ENCODE measurements around the gene SFXN2. TPM values are rescaled to one million over a fixed set of nuclear protein-coding genes. Genes with fewer than 3 reads are reported as not detected.
"Not testable (repeated sequence)": the region's sequence is repeated elsewhere in the genome, so short reads cannot be mapped to it uniquely, and the experiment has no call there.

SFXN2 gene
- total and polyA plus RNA-seq, 7 experiments from 2014 or later: 11.4 to 32.1 (median 17.5) TPM

- no peaks in the 10 kb centered on the region for H3K27me3 ChIP-seq (ENCODE audit: control insufficient read depth in 2 of 2, insufficient read depth in 2 of 2, low read length in 2 of 2)
- peak overlapping the region; percentile 86 to 98 (median 94) for H3K4me3 Mint-ChIP-seq
- H3K36me3 ChIP-seq (ENCODE audit: control insufficient read depth in 2 of 3, insufficient read depth in 3 of 3, low read length in 3 of 3): peaks cover 0 to 5% (median 0%) of the 10 kb centered on the region in 3 experiments
- peaks cover 4 to 18% of the 10 kb centered on the region in 2 donors for H3K4me1 ChIP-seq (ENCODE audit: control insufficient read depth in 2 of 2, insufficient read depth in 2 of 2, low read length in 2 of 2)
- CTCF ChIA-PET: interaction anchor here (0.7 to 2.7 kb wide), 6 partner anchors 38 to 71 kb away, joined by 3 to 16 read pairs (median 4); partner anchors contain the start of gene TRIM8
- peak overlapping the region; percentile 98 for H3K4me3 ChIP-seq (ENCODE audit: low read length)
- no peaks in the 10 kb centered on the region for H3K9me3 Mint-ChIP-seq
- POLR2A ChIA-PET: interaction anchor here (0.6 to 5.8 kb wide), 17 partner anchors 14 to 1224 kb away, joined by 3 to 83 read pairs (median 4); partner anchors contain the start of genes CNNM2, TRIM8 and WBP1L
- H3K27me3 Mint-ChIP-seq: no peaks in the 10 kb centered on the region
- H3K9me3 ChIP-seq (ENCODE audit: control insufficient read depth in 2 of 3, low read length in 3 of 3): no peaks in the 10 kb centered on the region
- peak overlapping the region; percentile 66 to 94 (median 88) for H3K27ac Mint-ChIP-seq
- DNase-seq (peak in 3 of 9 donors; percentile 1 to 58 (median 48)), ATAC-seq (peak; percentile 68)
- peak overlapping the region; percentile 92 for H3K27ac ChIP-seq (ENCODE audit: low read depth, low read length)
- H3K4me1 Mint-ChIP-seq: peaks cover 26 to 50% (median 43%) of the 10 kb centered on the region in 7 donors
- peaks cover 0 to 6% (median 2%) of the 10 kb centered on the region in 5 donors for H3K36me3 Mint-ChIP-seq
- intact Hi-C loops (cut with micrococcal nuclease): loop anchor here (1.0 to 10.0 kb wide), 9 partner anchors 39 to 649 kb away; partner anchors contain the start of genes CNNM2 (in 1 of the 2), HPS6 (in 1 of the 2), NFKB2 (in 1 of the 2) and NOLC1 (in 1 of the 2)
These were observed 960 bp upstream of the SFXN2 start for GRCh38 chr10:102713539-102713813.

- peak within 1 kb of the TSS; percentile 86 to 98 (median 94) for H3K4me3 Mint-ChIP-seq
- Histone ChIP-seq H3K36me3 (ENCODE audit: control insufficient read depth in 2 of 3, insufficient read depth in 3 of 3, low read length in 3 of 3) (peaks cover 0 to 5% (median 0%) of the 10 kb centered on the region in 3 experiments), H3K4me1 (ENCODE audit: control insufficient read depth in 2 of 2, insufficient read depth in 2 of 2, low read length in 2 of 2) (peaks cover 4 to 18% of the 10 kb centered on the region in 2 donors), H3K27ac (ENCODE audit: low read depth, low read length) (peak within 1 kb of the TSS; percentile 92), H3K4me3 (ENCODE audit: low read length) (peak within 1 kb of the TSS; percentile 98), H3K27me3 (ENCODE audit: control insufficient read depth in 2 of 2, insufficient read depth in 2 of 2, low read length in 2 of 2) (no peaks in the 10 kb centered on the region), H3K9me3 (ENCODE audit: control insufficient read depth in 2 of 3, low read length in 3 of 3) (no peaks in the 10 kb centered on the region)
- ChIA-PET CTCF (interaction anchor here (1.0 to 2.7 kb wide), 7 partner anchors 29 to 227 kb away, joined by 3 to 16 read pairs (median 3); partner anchors contain the start of gene TRIM8), POLR2A (interaction anchor here (0.7 to 5.8 kb wide), 17 partner anchors 12 to 204 kb away, joined by 3 to 83 read pairs (median 4); partner anchors contain the start of genes CNNM2, TRIM8 and WBP1L)
- H3K27ac Mint-ChIP-seq: peak within 1 kb of the TSS; percentile 66 to 95 (median 90)
- no peaks in the 10 kb centered on the region for H3K27me3 Mint-ChIP-seq
- peak; percentile 75 to 95 (median 89) for DNase-seq
- intact Hi-C loops (cut with micrococcal nuclease): loop anchor here (1.0 to 10.0 kb wide), 16 partner anchors 29 to 653 kb away; partner anchors contain the start of genes ACTR1A (in 2 of the 2), BORCS7 (in 2 of the 2), CNNM2 (in 2 of the 2) and WBP1L (in 2 of the 2)
- H3K9me3 Mint-ChIP-seq: no peaks in the 10 kb centered on the region
- peaks cover 26 to 52% (median 43%) of the 10 kb centered on the region in 7 donors for H3K4me1 Mint-ChIP-seq
- H3K36me3 Mint-ChIP-seq: peaks cover 0 to 6% (median 4%) of the 10 kb centered on the region in 5 donors
- ATAC-seq: peak; percentile 96
These were observed 419 bp upstream of the SFXN2 start, which contains the start of gene ARL3 for GRCh38 chr10:102713814-102714620. Gene ARL3 (minus strand): TSS chr10:102714397. CDS start chr10:102714275, 122 bp downstream.

GRCh38 chr10:102715880-102716279 is 1.4 kb downstream of the SFXN2 start:
- DNase-seq: no peak
- Mint-ChIP-seq H3K27me3 (no peaks in the 10 kb centered on the region), H3K4me3 (peak overlapping the region; percentile 4 to 98 (median 72)), H3K27ac (peak overlapping the region in 8 of 9 donors; percentile 6 to 87 (median 53)), H3K36me3 (peaks cover 0 to 12% (median 6%) of the 10 kb centered on the region in 5 donors), H3K9me3 (no peaks in the 10 kb centered on the region), H3K4me1 (peaks cover 27 to 61% (median 50%) of the 10 kb centered on the region in 7 donors)
- Histone ChIP-seq H3K36me3 (ENCODE audit: control insufficient read depth in 2 of 3, insufficient read depth in 3 of 3, low read length in 3 of 3) (peaks cover 0 to 5% (median 0%) of the 10 kb centered on the region in 3 experiments), H3K4me3 (ENCODE audit: low read length) (no peak overlapping the region), H3K4me1 (ENCODE audit: control insufficient read depth in 2 of 2, insufficient read depth in 2 of 2, low read length in 2 of 2) (peaks cover 4 to 18% of the 10 kb centered on the region in 2 donors), H3K27ac (ENCODE audit: low read depth, low read length) (no peak overlapping the region), H3K9me3 (ENCODE audit: control insufficient read depth in 2 of 3, low read length in 3 of 3) (no peaks in the 10 kb centered on the region), H3K27me3 (ENCODE audit: control insufficient read depth in 2 of 2, insufficient read depth in 2 of 2, low read length in 2 of 2) (no peaks in the 10 kb centered on the region)
- intact Hi-C loops (cut with micrococcal nuclease): loop anchor here (2.0 to 10.0 kb wide), 5 partner anchors 321 to 651 kb away; partner anchors contain the start of genes HPS6 (in 1 of the 2), NFKB2 (in 1 of the 2), NT5C2 (in 1 of the 2) and PPRC1 (in 1 of the 2)
- ATAC-seq: no peak
- ChIA-PET POLR2A (no interaction called here), CTCF (interaction anchor here (0.7 kb wide), 1 partner anchor 1174 kb away, joined by 4 read pairs; no protein-coding TSS in a partner anchor)

GRCh38 chr10:102716900-102717565 is 2.6 kb downstream of the SFXN2 start:
- H3K9me3 Mint-ChIP-seq; H3K27ac ChIP-seq (ENCODE audit: low read depth, low read length); H3K27me3 ChIP-seq (ENCODE audit: control insufficient read depth in 2 of 2, insufficient read depth in 2 of 2, low read length in 2 of 2); ATAC-seq; H3K9me3 ChIP-seq (ENCODE audit: control insufficient read depth in 2 of 3, low read length in 3 of 3); DNase-seq; H3K27me3 Mint-ChIP-seq; H3K4me3 ChIP-seq (ENCODE audit: low read length); H3K36me3 ChIP-seq (ENCODE audit: control insufficient read depth in 2 of 3, insufficient read depth in 3 of 3, low read length in 3 of 3): not testable (repeated sequence)
- Mint-ChIP-seq H3K27ac (peak overlapping the region in 2 of 9 donors; percentile 22 to 64), H3K4me1 (peaks cover 30 to 66% (median 54%) of the 10 kb centered on the region in 7 donors), H3K4me3 (peak overlapping the region in 2 of 10 donors; percentile 21 to 59), H3K36me3 (peaks cover 0 to 15% (median 6%) of the 10 kb centered on the region in 5 donors)
- intact Hi-C loops (cut with micrococcal nuclease): loop anchor here (10.0 kb wide), 4 partner anchors 322 to 652 kb away; partner anchors contain the start of genes HPS6 (in 1 of the 2), NFKB2 (in 1 of the 2) and NT5C2 (in 1 of the 2)
- H3K4me1 ChIP-seq (ENCODE audit: control insufficient read depth in 2 of 2, insufficient read depth in 2 of 2, low read length in 2 of 2): peaks cover 4 to 18% of the 10 kb centered on the region in 2 donors
- CTCF ChIA-PET: interaction anchor here (0.6 kb wide), 1 partner anchor 121 kb away, joined by 5 read pairs; no protein-coding TSS in a partner anchor
- POLR2A ChIA-PET: interaction anchor here (0.6 kb wide), 1 partner anchor 121 kb away, joined by 3 read pairs; no protein-coding TSS in a partner anchor

- ChIA-PET CTCF (interaction anchor here (0.6 kb wide), 1 partner anchor 135 kb away, joined by 3 read pairs; no protein-coding TSS in a partner anchor), POLR2A (no interaction called here)
- Histone ChIP-seq H3K27me3 (ENCODE audit: control insufficient read depth in 2 of 2, insufficient read depth in 2 of 2, low read length in 2 of 2) (no peaks in the 10 kb centered on the region), H3K36me3 (ENCODE audit: control insufficient read depth in 2 of 3, insufficient read depth in 3 of 3, low read length in 3 of 3) (peaks cover 0 to 5% (median 0%) of the 10 kb centered on the region in 3 experiments), H3K9me3 (ENCODE audit: control insufficient read depth in 2 of 3, low read length in 3 of 3) (no peaks in the 10 kb centered on the region), H3K27ac (ENCODE audit: low read depth, low read length) (no peak overlapping the region), H3K4me1 (ENCODE audit: control insufficient read depth in 2 of 2, insufficient read depth in 2 of 2, low read length in 2 of 2) (peaks cover 4 to 9% of the 10 kb centered on the region in 2 donors), H3K4me3 (ENCODE audit: low read length) (no peak overlapping the region)
- Mint-ChIP-seq H3K36me3 (peaks cover 0 to 18% (median 6%) of the 10 kb centered on the region in 5 donors), H3K4me3 (peak overlapping the region in 1 of 10 donors; percentile 54), H3K27ac (peak overlapping the region in 5 of 9 donors; percentile 35 to 65 (median 57)), H3K4me1 (peaks cover 25 to 60% (median 48%) of the 10 kb centered on the region in 7 donors), H3K27me3 (no peaks in the 10 kb centered on the region), H3K9me3 (no peaks in the 10 kb centered on the region)
- ATAC-seq (no peak), DNase-seq (no peak)
- intact Hi-C loops (cut with micrococcal nuclease): loop anchor here (10.0 kb wide), 4 partner anchors 323 to 653 kb away; partner anchors contain the start of genes HPS6 (in 1 of the 2), NFKB2 (in 1 of the 2) and NT5C2 (in 1 of the 2)
These were observed 3.8 kb downstream of the SFXN2 start for GRCh38 chr10:102718220-102718619.

Data from naive thymus-derived CD4-positive, alpha-beta T cell (primary cell).